OCI-LY3 (cell line): Measurements from ENCODE around the gene DLGAP4.

ENCODE experiments used
- H2AFZ ChIP-seq: fragments of 200-600, 300-600 bp; shearing (Covaris generic); 2 replicates; pipeline ENCODE4 v1.6.0; 2014; ENCODE audit warnings: antibody characterized with exemption, low read depth, low read length
- H3K27ac ChIP-seq: fragments of 200-600, 300-600 bp; sonication (generic); 2 replicates; pipeline ENCODE4 v1.5.1; 2014; ENCODE audit warnings: mild to moderate bottlenecking, low read length, moderate library complexity, mixed read lengths
- H3K27me3 ChIP-seq: fragments of 200-600, 300-600 bp; sonication (generic); 2 replicates; pipeline ENCODE4 v1.6.1; 2014; ENCODE audit warnings: low read depth, low read length, mixed read lengths
- H3K36me3 ChIP-seq: fragments of 200-600, 300-600 bp; sonication (generic); replicated peaks from 2 replicates; pipeline ENCODE3; 2014; ENCODE audit warnings: low read depth, low read length, mixed read lengths
- H3K4me1 ChIP-seq: fragments of 300-600, 200-600 bp; sonication (generic); 2 replicates; pipeline ENCODE4 v1.6.1; 2014; ENCODE audit warnings: low read length, mixed read lengths
- H3K4me2 ChIP-seq: fragments of 200-600, 300-600 bp; sonication (generic); 2 replicates; pipeline ENCODE4 v1.6.1; 2014; ENCODE audit warnings: low read length, mixed read lengths
- H3K4me3 ChIP-seq: fragments of 300-600, 200-600 bp; sonication (generic); 2 replicates; pipeline ENCODE4 v1.5.1; 2014; ENCODE audit warnings: antibody characterized with exemption, mild to moderate bottlenecking, low read length, moderate library complexity
- H3K79me2 ChIP-seq: fragments of 300-600, 200-600 bp; shearing (Covaris generic); 2 replicates; pipeline ENCODE4 v1.6.1; 2014; ENCODE audit warnings: mild to moderate bottlenecking, low read length, mixed read lengths
- H3K9ac ChIP-seq: fragments of 300-600, 200-600 bp; shearing (Covaris generic); 2 replicates; pipeline ENCODE4 v1.6.0; 2014; ENCODE audit warnings: mild to moderate bottlenecking, low read length, moderate library complexity
- H3K9me3 ChIP-seq: fragments of 200-600, 300-600 bp; shearing (Covaris generic); 2 replicates; pipeline ENCODE4 v1.6.1; 2014; ENCODE audit warnings: low read length, mixed read lengths; ENCODE audit not compliant: insufficient read depth
- H4K20me1 ChIP-seq: fragments of 200-600, 300-600 bp; sonication (generic); 2 replicates; pipeline ENCODE4 v1.6.1; 2016; ENCODE audit warnings: low read length, mixed read lengths; ENCODE audit not compliant: insufficient read depth
- EZH2phosphoT487 ChIP-seq: fragments of 200-600 bp; shearing (Covaris generic); IDR thresholded peaks from 2 replicates; pipeline ENCODE4 v1.6.1; 2018; ENCODE audit warnings: antibody characterized with exemption, mixed run types, low read depth
- TF ChIP-seq, protein P1 (sequence below): fragments of 200-600, 300-600 bp; sonication (generic); IDR thresholded peaks from 2 replicates; pipeline ENCODE4 v1.5.1; 2014; ENCODE audit warnings: antibody characterized with exemption, low read length, low read depth

DLGAP4 gene

DNA sequence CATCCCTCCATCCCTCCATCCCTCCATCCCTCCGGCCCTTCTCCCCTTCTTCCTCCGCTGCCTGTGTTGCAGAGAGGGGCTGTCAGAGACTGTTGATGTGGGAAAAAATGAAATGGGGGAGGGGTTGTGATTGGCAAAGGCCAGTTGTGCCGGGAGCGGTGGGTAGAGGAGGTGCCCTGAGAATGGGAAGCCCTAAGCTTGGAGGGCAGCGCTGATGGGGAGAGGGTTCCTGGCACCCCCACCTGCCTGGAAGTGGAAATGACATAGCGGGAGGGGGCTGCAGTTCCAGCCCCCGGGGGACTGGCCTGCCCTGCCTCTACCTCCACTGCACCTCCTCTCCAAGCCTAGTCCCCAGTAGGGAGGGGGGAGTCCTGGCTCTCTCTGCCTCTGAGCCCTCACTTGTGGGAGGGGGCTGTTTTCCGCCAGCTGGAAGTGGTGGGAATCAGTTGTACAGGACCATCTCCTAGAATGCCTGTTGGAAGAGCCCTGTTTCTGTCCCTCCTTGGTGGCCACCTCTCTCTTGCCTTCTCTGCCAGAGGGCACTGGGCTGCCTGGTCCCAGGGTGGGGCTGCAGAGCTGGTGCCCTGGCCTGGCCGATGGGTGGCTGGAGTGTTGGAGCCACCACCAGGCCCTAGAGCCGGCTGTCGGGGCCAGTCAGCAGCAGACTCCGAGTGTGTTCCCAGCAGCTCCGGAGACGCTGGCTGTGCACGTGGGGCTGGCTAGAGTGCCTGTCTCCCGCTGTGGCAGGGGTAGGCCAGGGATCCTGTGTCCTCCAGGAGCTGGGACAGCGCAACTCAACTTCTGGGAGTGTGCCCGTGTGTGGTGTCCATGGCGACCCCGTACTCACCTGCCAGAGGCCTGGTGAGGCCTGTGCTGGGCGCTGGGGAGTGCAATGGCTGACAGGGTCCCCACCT, 1.5 kb downstream of the DLGAP4 start:
- H3K79me2 ChIP-seq: no peaks in the 10 kb centered on the region
- no peak overlapping the region for H3K4me2 ChIP-seq
- H3K4me1 ChIP-seq: no peaks in the 10 kb centered on the region
- no peak overlapping the region for H3K27ac ChIP-seq
- peaks cover 28% of the 10 kb centered on the region for H3K27me3 ChIP-seq
- no peaks in the 10 kb centered on the region for H3K36me3 ChIP-seq
- H2AFZ ChIP-seq: no peak overlapping the region
- TF ChIP-seq, protein P1, sequence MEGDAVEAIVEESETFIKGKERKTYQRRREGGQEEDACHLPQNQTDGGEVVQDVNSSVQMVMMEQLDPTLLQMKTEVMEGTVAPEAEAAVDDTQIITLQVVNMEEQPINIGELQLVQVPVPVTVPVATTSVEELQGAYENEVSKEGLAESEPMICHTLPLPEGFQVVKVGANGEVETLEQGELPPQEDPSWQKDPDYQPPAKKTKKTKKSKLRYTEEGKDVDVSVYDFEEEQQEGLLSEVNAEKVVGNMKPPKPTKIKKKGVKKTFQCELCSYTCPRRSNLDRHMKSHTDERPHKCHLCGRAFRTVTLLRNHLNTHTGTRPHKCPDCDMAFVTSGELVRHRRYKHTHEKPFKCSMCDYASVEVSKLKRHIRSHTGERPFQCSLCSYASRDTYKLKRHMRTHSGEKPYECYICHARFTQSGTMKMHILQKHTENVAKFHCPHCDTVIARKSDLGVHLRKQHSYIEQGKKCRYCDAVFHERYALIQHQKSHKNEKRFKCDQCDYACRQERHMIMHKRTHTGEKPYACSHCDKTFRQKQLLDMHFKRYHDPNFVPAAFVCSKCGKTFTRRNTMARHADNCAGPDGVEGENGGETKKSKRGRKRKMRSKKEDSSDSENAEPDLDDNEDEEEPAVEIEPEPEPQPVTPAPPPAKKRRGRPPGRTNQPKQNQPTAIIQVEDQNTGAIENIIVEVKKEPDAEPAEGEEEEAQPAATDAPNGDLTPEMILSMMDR: no peak
- no peak for TF ChIP-seq EZH2phosphoT487
- no peak overlapping the region for H3K4me3 ChIP-seq
- no peak overlapping the region for H3K9ac ChIP-seq
- H4K20me1 ChIP-seq: 0 out of 2 replicates have a peak, but pooled peaks cover 2% of the 10 kb centered on the region
- no peaks in the 10 kb centered on the region for H3K9me3 ChIP-seq

DNA sequence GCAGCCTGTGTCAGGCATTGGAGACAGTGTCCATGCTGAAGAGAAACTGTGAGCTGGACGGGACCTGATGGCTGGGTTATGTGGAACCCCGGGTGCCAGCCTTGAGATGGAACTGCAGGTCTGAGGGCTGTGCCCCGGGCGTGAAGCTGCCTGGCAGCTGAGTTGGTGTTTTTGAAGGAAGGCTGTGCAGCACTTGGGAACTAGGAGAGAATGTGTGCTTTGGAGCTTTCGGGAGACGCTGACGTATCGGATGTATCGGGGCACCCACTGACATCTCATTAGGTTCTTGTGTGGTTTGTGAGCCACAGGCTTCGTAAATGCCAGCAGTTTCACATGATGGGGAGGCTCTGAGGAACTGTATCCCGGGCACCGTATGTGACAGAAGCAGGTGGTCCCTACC, 2.2 kb downstream of the DLGAP4 start:
- TF ChIP-seq, protein P1: no peak
- no peak for TF ChIP-seq EZH2phosphoT487
- Histone ChIP-seq H3K79me2 (no peaks in the 10 kb centered on the region), H3K27me3 (peaks cover 21% of the 10 kb centered on the region), H3K27ac (no peak overlapping the region), H3K9me3 (no peaks in the 10 kb centered on the region), H3K4me3 (no peak overlapping the region), H3K4me1 (no peaks in the 10 kb centered on the region), H3K36me3 (no peaks in the 10 kb centered on the region), H4K20me1 (0 out of 2 replicates have a peak, but pooled peaks cover 1% of the 10 kb centered on the region), H3K9ac (no peak overlapping the region), H2AFZ (no peak overlapping the region), H3K4me2 (no peak overlapping the region)

DNA sequence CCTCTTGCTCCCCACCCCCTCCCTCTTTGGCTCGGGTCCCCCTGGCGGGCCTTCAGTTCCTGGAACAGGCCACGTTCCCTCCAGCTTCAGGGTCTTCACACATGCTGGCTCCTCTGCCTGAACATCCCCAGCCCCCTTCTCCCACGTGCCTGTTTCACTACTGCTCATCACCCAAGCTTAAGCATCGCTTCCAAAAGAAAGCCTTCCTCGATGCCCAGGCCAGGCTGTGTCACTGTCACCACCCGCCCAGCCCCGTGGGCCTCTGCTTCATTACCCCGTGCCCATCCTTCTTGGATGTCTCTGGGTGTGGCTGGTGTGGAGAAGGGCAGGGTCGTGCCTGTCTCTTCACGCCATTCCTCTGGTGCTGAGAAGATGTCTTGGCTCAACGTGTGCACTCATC, 2.8 kb downstream of the DLGAP4 start:
- no peak for TF ChIP-seq EZH2phosphoT487
- TF ChIP-seq, protein P1: no peak
- Histone ChIP-seq H4K20me1 (no peaks in the 10 kb centered on the region), H3K27me3 (peaks cover 15% of the 10 kb centered on the region), H3K9ac (no peak overlapping the region), H3K79me2 (no peaks in the 10 kb centered on the region), H3K9me3 (no peaks in the 10 kb centered on the region), H3K4me2 (no peak overlapping the region), H3K36me3 (no peaks in the 10 kb centered on the region), H3K4me1 (no peaks in the 10 kb centered on the region), H2AFZ (no peak overlapping the region), H3K27ac (no peak overlapping the region), H3K4me3 (no peak overlapping the region)

DNA sequence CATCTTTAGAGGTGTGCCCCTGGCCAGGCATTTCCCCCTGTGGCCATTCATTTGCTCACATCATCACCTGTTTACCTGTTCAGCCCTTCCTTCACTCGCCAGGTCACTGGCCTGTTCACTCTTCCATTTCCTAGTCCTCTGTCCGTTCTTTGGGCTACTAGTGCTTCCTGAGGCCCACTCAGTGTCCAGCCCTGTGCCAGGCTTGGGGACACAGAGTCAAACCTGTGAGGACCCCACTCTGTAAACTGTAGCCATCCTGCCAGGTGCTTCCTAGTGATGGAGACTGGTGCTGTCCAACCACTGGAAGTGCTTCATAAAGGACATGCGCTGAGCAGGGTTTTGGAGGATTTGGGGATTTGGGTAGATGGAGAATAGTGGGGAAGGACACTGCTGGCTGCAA, 3.5 kb downstream of the DLGAP4 start:
- Histone ChIP-seq H3K9me3 (no peaks in the 10 kb centered on the region), H3K27ac (no peak overlapping the region), H3K27me3 (peaks cover 13% of the 10 kb centered on the region; the same call in 1 of the 2 replicates), H3K4me2 (no peak overlapping the region), H3K4me1 (no peaks in the 10 kb centered on the region), H2AFZ (no peak overlapping the region), H3K4me3 (no peak overlapping the region), H3K9ac (no peak overlapping the region), H3K36me3 (no peaks in the 10 kb centered on the region), H4K20me1 (no peaks in the 10 kb centered on the region), H3K79me2 (no peaks in the 10 kb centered on the region)
- TF ChIP-seq EZH2phosphoT487: no peak
- TF ChIP-seq, protein P1: no peak
